CD4-positive, CD25-positive, alpha-beta regulatory T cell (primary cell): ENCODE data around the gene PARVG. TPM values are rescaled to one million over a fixed set of nuclear protein-coding genes. Genes with fewer than 3 reads are reported as not detected.

ENCODE experiments used
- ATAC-seq, 2 donors: fragments of 150-1000 bp; cut with Tn5 transposase; one replicate each; pipeline ENCODE4 v1.10.0; 2021; ENCODE audit warnings: low read depth in 2 of 2, moderate number of reproducible peaks in 2 of 2, moderate library complexity in 1 of 2
- DNase-seq, 3 donors: peaks; one replicate each; pipeline versions ENCODE4 v3.0.0 to v3.0.0-alpha.2; 2012 to 2022; ENCODE audit warnings: mixed read lengths in 1 of 3
- H3K27ac ChIP-seq: one replicate; pipeline ENCODE4 v1.7.0; 2013; ENCODE audit warnings: mild to moderate bottlenecking, low read length; ENCODE audit not compliant: insufficient read depth, poor library complexity, severe bottlenecking
- H3K27me3 ChIP-seq: one replicate; pipeline ENCODE4 v1.7.0; 2013; ENCODE audit warnings: low read length; ENCODE audit not compliant: control insufficient read depth, insufficient read depth
- H3K36me3 ChIP-seq: one replicate; pipeline ENCODE4 v1.7.0; 2013; ENCODE audit warnings: mild to moderate bottlenecking, low read length, moderate library complexity; ENCODE audit not compliant: control insufficient read depth, insufficient read depth
- H3K4me1 ChIP-seq: 2 replicates; pipeline ENCODE4 v1.7.0; 2013; ENCODE audit warnings: mild to moderate bottlenecking, low read length; ENCODE audit not compliant: insufficient read depth, control insufficient read depth, poor library complexity, severe bottlenecking
- H3K4me3 ChIP-seq: one replicate; pipeline ENCODE4 v1.7.0; 2013; ENCODE audit warnings: low read depth, mild to moderate bottlenecking, low read length, moderate library complexity
- H3K9me3 ChIP-seq, 2 experiments: 1 replicate in 1 of 2; 2 replicates in 1 of 2; pipeline ENCODE4 v1.7.0; 2013; ENCODE audit warnings: low read length in 2 of 2, mild to moderate bottlenecking in 1 of 2, moderate library complexity in 1 of 2; ENCODE audit not compliant: control insufficient read depth in 2 of 2
- H3K27ac Mint-ChIP-seq, 3 donors: one replicate each; pipeline ENCODE4 v1.8.0; 2020 to 2022; ENCODE audit warnings: mild to moderate bottlenecking in 3 of 3, mixed read lengths in 3 of 3, moderate library complexity in 2 of 3
- H3K27me3 Mint-ChIP-seq: one replicate; pipeline ENCODE4 v1.8.0; 2022; ENCODE audit warnings: mild to moderate bottlenecking, mixed read lengths
- H3K36me3 Mint-ChIP-seq: one replicate; pipeline ENCODE4 v1.8.0; 2020; ENCODE audit warnings: mixed read lengths
- H3K4me1 Mint-ChIP-seq, 4 donors: one replicate each; pipeline ENCODE4 v1.8.0; 2020 to 2022; ENCODE audit warnings: mixed read lengths in 4 of 4, mild to moderate bottlenecking in 1 of 4
- H3K4me3 Mint-ChIP-seq, 4 donors: one replicate each; pipeline ENCODE4 v1.8.0; 2020 to 2022; ENCODE audit warnings: mild to moderate bottlenecking in 4 of 4, mixed read lengths in 4 of 4, moderate library complexity in 3 of 4
- H3K9me3 Mint-ChIP-seq, 7 donors: one replicate each; pipeline ENCODE4 v1.8.0; 2020 to 2022; ENCODE audit warnings: mixed read lengths in 7 of 7, mild to moderate bottlenecking in 3 of 7, moderate library complexity in 2 of 7
- polyA plus RNA-seq, 4 donors: library from polyadenylated mRNA; unstranded; fragments of 300-500 nt; fragmentation: Illumina TruSeq; gene quantifications; one replicate each; pipeline ENCODE4 v1.2.3, GENCODE V29; 2021
- total RNA-seq: library from RNA; stranded (reverse); gene quantifications from one replicate; pipeline ENCODE4 v1.2.3, GENCODE V29; 2022

Gene PARVG
- total and polyA plus RNA-seq, 5 donors from 2014 or later, result 40.3 to 132 (median 47.5) TPM

DNA sequence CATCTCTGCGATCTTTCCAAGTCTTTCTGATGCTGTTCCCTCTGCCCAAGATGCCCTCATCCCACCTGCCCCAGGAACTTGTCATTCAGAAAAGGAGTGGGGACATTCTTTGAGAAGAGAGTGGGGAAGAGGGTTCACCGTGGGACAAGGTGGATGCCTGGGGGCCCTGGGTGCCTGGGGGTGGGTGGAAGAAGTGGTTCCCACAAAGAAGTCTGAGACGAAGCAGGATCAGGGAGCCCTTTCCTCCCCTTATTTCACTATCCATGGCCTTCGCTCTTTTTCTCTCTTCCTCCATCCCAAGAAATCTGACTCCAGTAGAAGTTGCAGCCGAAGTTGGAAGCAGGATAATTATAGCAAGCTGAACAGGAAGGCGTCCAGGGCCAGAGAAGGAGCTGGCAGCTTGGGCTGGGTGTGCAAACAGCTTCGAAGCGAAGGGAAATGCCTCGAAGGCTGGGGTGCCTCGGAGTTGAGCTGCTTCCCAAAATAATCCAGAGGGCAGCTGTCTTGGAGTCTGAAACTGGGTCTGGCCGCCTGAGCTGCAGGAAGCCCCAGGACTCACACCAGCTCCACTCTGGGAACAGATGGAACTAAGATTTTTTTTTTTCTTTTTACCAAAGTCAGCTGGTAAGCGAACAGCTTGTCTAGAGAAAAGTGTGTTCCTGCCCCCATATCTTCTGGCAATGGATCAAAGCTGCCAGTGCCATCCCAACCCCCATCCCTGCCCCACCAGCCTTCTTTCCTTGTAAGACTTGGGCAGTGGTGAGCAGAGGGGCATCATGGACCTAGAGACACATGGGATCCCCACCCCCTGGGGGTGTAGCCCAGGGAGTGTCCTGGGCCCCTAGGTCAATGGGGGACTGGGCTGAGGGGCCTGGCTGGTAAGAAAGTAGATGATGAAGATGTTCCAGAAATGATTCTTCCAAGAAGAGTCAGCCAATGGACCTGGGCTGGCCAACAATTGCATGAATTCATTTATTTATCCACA, 31.5 kb downstream of the PARVG start:
- H3K4me1 ChIP-seq, result no peaks in the 10 kb centered on the region
- Mint-ChIP-seq H3K27me3 (no peaks in the 10 kb centered on the region), H3K36me3 (peaks cover 26% of the 10 kb centered on the region), H3K4me1 (peaks cover 0 to 9% (median 6%) of the 10 kb centered on the region in 4 donors), H3K4me3 (no peak overlapping the region), H3K27ac (peak overlapping the region in 1 of 3 donors; percentile 37), H3K9me3 (peaks cover 0 to 12% (median 4%) of the 10 kb centered on the region in 7 donors)
- H3K9me3 ChIP-seq, result peaks cover 3 to 7% of the 10 kb centered on the region in 2 experiments
- H3K27me3 ChIP-seq, result no peaks in the 10 kb centered on the region
- H3K4me3 ChIP-seq, result no peak overlapping the region
- H3K27ac ChIP-seq, result no peak overlapping the region
- no peak for ATAC-seq
- no peak for DNase-seq
- H3K36me3 ChIP-seq, result peaks cover 2% of the 10 kb centered on the region

DNA sequence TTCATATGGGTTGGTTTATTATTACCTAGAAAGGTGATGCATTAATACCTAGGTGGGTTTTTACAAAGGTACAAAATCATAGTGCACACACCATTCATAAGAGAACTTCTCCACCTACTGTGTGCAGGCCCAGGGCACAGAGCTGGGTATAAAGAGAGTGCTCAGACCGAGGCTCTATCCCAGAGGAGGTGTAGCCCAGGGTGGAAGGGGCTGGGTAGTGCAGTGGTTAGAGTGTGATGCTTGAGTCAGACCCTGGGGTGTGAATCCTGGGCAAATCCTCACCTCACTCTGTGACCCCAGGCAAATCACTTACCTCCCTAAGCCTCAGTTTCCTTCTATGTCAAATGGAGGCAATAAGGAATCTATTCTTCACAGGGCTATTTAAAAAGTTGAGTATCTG, 32.2 kb downstream of the PARVG start:
- Mint-ChIP-seq H3K9me3 (peaks cover 0 to 12% (median 4%) of the 10 kb centered on the region in 7 donors), H3K27me3 (no peaks in the 10 kb centered on the region), H3K36me3 (peaks cover 26% of the 10 kb centered on the region), H3K4me3 (no peak overlapping the region), H3K4me1 (peaks cover 0 to 7% (median 5%) of the 10 kb centered on the region in 4 donors), H3K27ac (no peak overlapping the region)
- H3K9me3 ChIP-seq, result peaks cover 3 to 7% of the 10 kb centered on the region in 2 experiments
- DNase-seq (no peak), ATAC-seq (no peak)
- no peak overlapping the region for H3K27ac ChIP-seq
- H3K4me1 ChIP-seq, result no peaks in the 10 kb centered on the region
- H3K4me3 ChIP-seq, result no peak overlapping the region
- H3K27me3 ChIP-seq, result no peaks in the 10 kb centered on the region
- peaks cover 2% of the 10 kb centered on the region for H3K36me3 ChIP-seq

DNA sequence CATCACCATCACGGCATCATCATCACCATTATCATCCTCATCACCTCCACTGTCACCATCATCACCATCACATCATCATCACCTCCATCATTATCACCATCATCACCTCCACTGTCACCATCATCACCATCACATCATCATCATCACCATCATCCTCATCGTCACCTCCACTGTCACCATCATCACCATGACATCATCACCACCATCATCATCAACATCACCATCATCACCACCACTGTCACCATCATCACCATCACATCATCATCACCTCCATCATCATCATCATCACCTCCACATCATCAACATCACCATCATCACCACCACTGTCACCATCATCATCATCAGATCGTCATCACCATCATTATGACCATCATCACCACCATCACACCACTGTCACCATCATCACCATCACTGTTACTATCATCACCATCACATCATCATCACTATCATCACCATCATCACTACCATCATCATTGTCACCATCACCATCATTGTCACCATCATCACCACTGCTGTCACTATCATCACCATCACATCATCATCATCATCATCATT, 32.8 kb downstream of the PARVG start:
- no peak for ATAC-seq

DNA sequence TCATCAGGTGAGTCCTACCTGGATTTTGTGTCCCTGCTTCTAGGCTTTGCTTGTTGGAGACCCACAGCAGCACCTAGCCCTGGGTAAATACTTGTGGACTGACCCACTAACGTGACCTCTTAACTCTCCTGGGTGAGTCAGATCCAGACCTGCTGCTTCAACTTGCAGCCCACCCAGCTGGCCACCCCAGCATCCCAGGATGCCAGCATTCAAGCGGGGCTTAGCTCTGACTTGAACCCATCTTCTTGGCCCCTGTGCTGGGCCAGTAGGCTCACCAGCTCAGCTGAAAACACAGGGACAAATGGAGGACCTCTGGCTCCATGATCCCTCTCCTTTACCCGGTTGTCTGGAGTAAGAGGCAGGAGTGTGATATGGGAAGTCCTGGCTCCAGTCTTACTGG, 33.5 kb downstream of the PARVG start:
- H3K27me3 Mint-ChIP-seq, result no peaks in the 10 kb centered on the region
- Histone ChIP-seq H3K36me3 (peaks cover 2% of the 10 kb centered on the region), H3K27ac (no peak overlapping the region), H3K4me3 (no peak overlapping the region), H3K4me1 (no peaks in the 10 kb centered on the region), H3K9me3 (peaks cover 3 to 7% of the 10 kb centered on the region in 2 experiments), H3K27me3 (no peaks in the 10 kb centered on the region)
- H3K9me3 Mint-ChIP-seq, result peaks cover 0 to 10% (median 4%) of the 10 kb centered on the region in 7 donors
- peaks cover 22% of the 10 kb centered on the region for H3K36me3 Mint-ChIP-seq
- ATAC-seq (no peak), DNase-seq (no peak)
- no peak overlapping the region for H3K4me3 Mint-ChIP-seq
- no peak overlapping the region for H3K27ac Mint-ChIP-seq
- H3K4me1 Mint-ChIP-seq, result peaks cover 0 to under 1% (median 0%) of the 10 kb centered on the region in 4 donors

More for the DNA sequence above, 32.8 kb downstream of the PARVG start:
- DNase-seq, result no peak
- Histone ChIP-seq H3K27me3 (no peaks in the 10 kb centered on the region), H3K9me3 (peaks cover 3 to 7% of the 10 kb centered on the region in 2 experiments), H3K4me1 (no peaks in the 10 kb centered on the region), H3K36me3 (peaks cover 2% of the 10 kb centered on the region), H3K4me3 (no peak overlapping the region), H3K27ac (no peak overlapping the region)
- no peak overlapping the region for H3K4me3 Mint-ChIP-seq
- H3K27ac Mint-ChIP-seq, result no peak overlapping the region
- peaks cover 26% of the 10 kb centered on the region for H3K36me3 Mint-ChIP-seq
- H3K27me3 Mint-ChIP-seq, result no peaks in the 10 kb centered on the region
- H3K9me3 Mint-ChIP-seq, result peaks cover 0 to 12% (median 4%) of the 10 kb centered on the region in 7 donors
- H3K4me1 Mint-ChIP-seq, result peaks cover 0 to 5% (median under 1%) of the 10 kb centered on the region in 4 donors

DNA sequence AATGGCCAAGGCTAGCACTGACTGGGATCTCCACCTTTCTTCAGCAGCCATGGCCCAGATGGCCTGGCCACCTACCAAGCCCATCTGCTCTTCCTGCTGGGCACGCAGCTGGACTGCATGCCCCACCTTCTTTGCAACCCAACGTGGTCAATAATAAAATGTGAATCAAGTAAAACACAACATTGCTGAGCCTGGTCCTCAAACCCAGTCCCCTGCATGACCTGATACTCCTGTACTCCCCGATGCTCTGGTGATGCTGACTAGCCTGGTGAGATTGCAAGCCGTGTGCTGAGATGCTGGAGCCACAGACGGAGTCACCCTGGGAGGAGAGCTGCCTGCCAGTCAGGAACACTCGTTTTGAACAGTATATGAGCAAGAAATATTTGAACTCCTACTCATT, 34.0 kb downstream of the PARVG start:
- ATAC-seq, result no peak
- Histone ChIP-seq H3K4me1 (no peaks in the 10 kb centered on the region), H3K36me3 (peaks cover 2% of the 10 kb centered on the region), H3K4me3 (no peak overlapping the region), H3K27ac (no peak overlapping the region), H3K27me3 (no peaks in the 10 kb centered on the region), H3K9me3 (peaks cover 0 to 7% of the 10 kb centered on the region in 2 experiments)
- DNase-seq, result no peak
- H3K36me3 Mint-ChIP-seq, result peaks cover 18% of the 10 kb centered on the region
- H3K4me3 Mint-ChIP-seq, result no peak overlapping the region
- no peaks in the 10 kb centered on the region for H3K4me1 Mint-ChIP-seq
- peaks cover 0 to 6% (median 1%) of the 10 kb centered on the region in 7 donors for H3K9me3 Mint-ChIP-seq
- no peak overlapping the region for H3K27ac Mint-ChIP-seq
- no peaks in the 10 kb centered on the region for H3K27me3 Mint-ChIP-seq

DNA sequence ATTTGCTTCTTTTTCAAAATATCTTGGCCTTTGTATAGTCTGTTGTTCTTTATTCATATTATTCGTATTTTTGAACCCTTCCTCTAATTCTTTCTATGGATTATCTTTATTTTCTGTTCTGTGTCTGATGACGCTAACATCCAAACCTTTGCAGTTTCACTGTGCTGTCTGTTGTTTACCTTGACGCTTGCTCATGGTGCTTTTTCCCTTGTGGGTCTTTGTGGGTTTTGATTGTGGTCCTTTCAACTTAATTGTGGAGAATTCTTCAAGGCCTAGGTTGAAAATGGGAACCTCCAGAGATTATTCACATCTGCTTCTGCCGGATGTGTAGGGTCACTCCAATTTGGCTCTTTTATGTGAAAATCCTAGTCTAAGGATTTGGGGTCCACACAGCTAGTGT, 34.6 kb downstream of the PARVG start:
- Histone ChIP-seq H3K9me3 (peaks cover 0 to 7% of the 10 kb centered on the region in 2 experiments), H3K4me1 (no peaks in the 10 kb centered on the region), H3K36me3 (peaks cover 2% of the 10 kb centered on the region), H3K4me3 (no peak overlapping the region), H3K27me3 (no peaks in the 10 kb centered on the region), H3K27ac (no peak overlapping the region)
- H3K27me3 Mint-ChIP-seq, result no peaks in the 10 kb centered on the region
- H3K36me3 Mint-ChIP-seq, result peaks cover 13% of the 10 kb centered on the region
- H3K27ac Mint-ChIP-seq, result no peak overlapping the region
- peaks cover 0 to 4% (median under 1%) of the 10 kb centered on the region in 7 donors for H3K9me3 Mint-ChIP-seq
- H3K4me3 Mint-ChIP-seq, result no peak overlapping the region
- H3K4me1 Mint-ChIP-seq, result no peaks in the 10 kb centered on the region
- DNase-seq (no peak), ATAC-seq (no peak)

DNA sequence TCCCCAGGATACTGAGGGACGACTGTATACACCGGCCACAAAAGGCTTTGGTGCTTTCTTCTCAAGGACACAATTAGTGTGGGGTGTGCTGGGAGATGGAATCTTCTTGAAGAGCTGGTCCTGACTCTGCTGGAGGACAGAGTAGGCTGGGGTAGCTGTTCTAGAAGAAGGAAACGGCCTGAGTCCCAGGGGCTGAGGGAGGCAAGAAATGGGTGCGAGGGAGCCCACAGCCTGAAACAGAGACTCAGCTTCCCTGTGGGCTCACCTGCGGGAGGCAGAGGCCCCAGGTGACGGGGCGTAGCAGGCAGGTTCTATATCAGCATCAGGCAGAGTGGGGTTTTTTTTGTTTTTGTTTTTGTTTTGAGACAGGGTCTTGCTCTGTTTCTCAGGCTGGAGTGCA, 36.6 kb downstream of the PARVG start:
- Mint-ChIP-seq H3K4me3 (no peak overlapping the region), H3K36me3 (no peaks in the 10 kb centered on the region), H3K27me3 (no peaks in the 10 kb centered on the region), H3K27ac (no peak overlapping the region), H3K9me3 (peaks cover 0 to 5% (median 0%) of the 10 kb centered on the region in 7 donors), H3K4me1 (no peaks in the 10 kb centered on the region)
- H3K4me1 ChIP-seq, result no peaks in the 10 kb centered on the region
- ATAC-seq (no peak), DNase-seq (no peak)
- peaks cover 2% of the 10 kb centered on the region for H3K36me3 ChIP-seq
- no peaks in the 10 kb centered on the region for H3K27me3 ChIP-seq
- H3K9me3 ChIP-seq, result peaks cover 0 to 7% of the 10 kb centered on the region in 2 experiments
- H3K4me3 ChIP-seq, result no peak overlapping the region
- H3K27ac ChIP-seq, result no peak overlapping the region
